Activated CD8-positive, alpha-beta T cell treated with anti-CD3 and anti-CD28 coated beads, Interleukin-2, amount 10 ng/mL, durations not matched to agents 7 days and 5 days (primary cell): ENCODE data around the gene PAFAH2. TPM values are rescaled to one million over a fixed set of nuclear protein-coding genes. Genes with fewer than 3 reads are reported as not detected.

Experiments
- ATAC-seq: fragments of 150-1000 bp; cut with Tn5 transposase; one replicate; pipeline ENCODE4 v1.10.0; 2021; ENCODE audit warnings: moderate library complexity
- CTCF ChIA-PET: fragments of 350-600 bp; sonication (Branson Sonifier 250); formaldehyde crosslinking; loops from one replicate; lab custom pipeline; 2021; ENCODE audit warnings: antibody characterized with exemption; lab: Charles Lee
- POLR2A ChIA-PET: fragments of 350-600 bp; sonication (Branson Sonifier 250); formaldehyde crosslinking; loops from one replicate; lab custom pipeline; 2021; ENCODE audit warnings: antibody characterized with exemption; lab: Charles Lee
- DNase-seq: peaks from one replicate; pipeline ENCODE4 v3.0.0-alpha.2; 2020
- H3K27ac Mint-ChIP-seq: one replicate; pipeline ENCODE4 v1.8.0; 2021; ENCODE audit warnings: mild to moderate bottlenecking, mixed read lengths
- H3K27me3 Mint-ChIP-seq: one replicate; pipeline ENCODE4 v1.8.0; 2021; ENCODE audit warnings: low read depth, mixed read lengths
- H3K36me3 Mint-ChIP-seq: one replicate; pipeline ENCODE4 v1.8.0; 2021; ENCODE audit warnings: low read depth, mixed read lengths
- H3K4me1 Mint-ChIP-seq: one replicate; pipeline ENCODE4 v1.8.0; 2021; ENCODE audit warnings: low read depth, mixed read lengths
- H3K4me3 Mint-ChIP-seq: one replicate; pipeline ENCODE4 v1.8.0; 2021; ENCODE audit warnings: mild to moderate bottlenecking, mixed read lengths
- H3K9me3 Mint-ChIP-seq: one replicate; pipeline ENCODE4 v1.8.0; 2022; ENCODE audit warnings: mixed read lengths; ENCODE audit not compliant: insufficient read depth
- total RNA-seq, 2 experiments: library from RNA; stranded (reverse); gene quantifications; one replicate each; pipeline ENCODE4 v1.2.3, GENCODE V29; 2021

Gene PAFAH2
- total RNA-seq, 2 experiments from 2014 or later, result 9.1 to 10.9 TPM

DNA sequence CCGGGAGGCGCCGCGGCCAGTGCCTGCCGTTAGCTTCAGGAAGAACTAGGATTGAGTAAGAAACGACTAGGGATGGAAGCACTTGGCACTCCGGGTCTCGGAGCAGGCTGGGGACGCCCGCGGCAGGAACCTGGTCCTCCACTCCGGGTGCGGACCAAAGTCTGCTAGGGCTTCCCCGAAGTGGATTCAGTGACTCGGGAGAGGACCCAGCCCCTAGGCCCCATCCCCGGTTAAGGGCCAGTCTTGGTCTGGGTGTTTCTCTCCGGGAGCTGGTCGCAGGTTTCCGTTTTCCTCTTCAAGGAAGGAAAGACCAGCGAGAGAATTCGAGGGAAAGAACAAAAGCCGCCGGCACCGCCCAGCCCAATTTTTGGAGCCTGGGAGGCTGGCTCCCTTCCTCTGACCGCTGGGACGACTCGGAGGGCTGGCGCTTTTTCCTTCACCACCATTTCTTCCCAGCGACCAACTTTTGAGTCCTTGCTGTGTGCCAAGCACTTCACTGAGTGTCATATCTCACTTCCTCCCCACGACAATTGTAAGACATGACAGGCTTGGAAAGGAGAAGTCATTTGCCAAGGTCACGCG, 74.8 kb downstream of the PAFAH2 start:
- peaks cover 36% of the 10 kb centered on the region for H3K4me1 Mint-ChIP-seq
- peaks cover 33% of the 10 kb centered on the region for H3K27me3 Mint-ChIP-seq
- ATAC-seq, result peak; percentile 60
- no peaks in the 10 kb centered on the region for H3K9me3 Mint-ChIP-seq
- peak overlapping the region; percentile 46 for H3K4me3 Mint-ChIP-seq
- H3K27ac Mint-ChIP-seq, result no peak overlapping the region
- H3K36me3 Mint-ChIP-seq, result no peaks in the 10 kb centered on the region
- no peak for DNase-seq
- ChIA-PET POLR2A (interaction anchor here (0.7 to 2.3 kb wide), 3 partner anchors 67 to 343 kb away, joined by 4 to 12 read pairs (median 5); no protein-coding TSS in a partner anchor), CTCF (interaction anchor here (0.8 to 4.4 kb wide), 5 partner anchors 18 to 181 kb away, joined by 3 to 26 read pairs (median 8); partner anchors contain the start of gene PAFAH2)

DNA sequence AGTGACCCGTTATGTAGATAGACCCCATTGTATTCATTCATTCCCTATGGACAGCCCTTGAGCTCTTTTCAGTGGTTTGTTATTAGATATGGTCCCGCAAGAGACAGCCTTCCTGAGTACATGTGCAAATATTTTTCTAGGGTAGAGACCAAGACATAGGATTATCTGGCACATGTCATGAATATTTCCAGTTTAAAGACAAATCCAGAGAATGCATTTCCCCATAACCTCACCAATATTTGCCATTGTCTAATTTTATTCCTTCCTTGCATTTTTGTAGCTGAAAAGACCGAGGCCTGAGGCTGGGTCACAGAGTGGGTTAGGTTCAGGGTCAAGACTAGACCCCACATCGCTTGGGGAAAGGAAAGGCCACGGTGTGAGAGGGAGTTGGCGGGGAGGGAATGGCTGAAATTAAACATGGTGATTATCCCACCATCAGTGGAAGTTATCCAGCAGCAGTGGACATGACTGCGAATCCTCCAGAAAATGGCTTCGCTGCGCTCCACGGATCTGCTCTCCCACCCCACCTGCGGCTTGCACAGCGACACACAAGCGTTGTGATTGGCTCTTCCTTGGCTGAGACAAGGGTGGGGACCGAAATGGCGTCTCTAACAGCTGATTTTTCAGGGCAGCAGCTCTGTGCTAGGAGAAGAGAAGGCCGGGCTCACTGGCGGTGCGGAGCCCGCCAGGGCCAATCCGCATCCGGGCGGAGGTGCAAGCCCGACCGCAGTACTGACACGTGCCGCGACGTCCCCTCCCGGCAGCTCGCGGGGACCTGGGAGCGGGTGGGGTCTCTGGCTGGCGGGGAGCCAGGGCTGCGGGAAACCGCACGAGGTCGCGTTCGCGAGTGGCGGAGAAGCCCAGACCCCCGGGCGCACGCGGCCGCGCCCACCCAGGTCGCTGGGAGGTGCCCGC, 75.5 kb downstream of the PAFAH2 start:
- DNase-seq (peak; percentile 69), ATAC-seq (peak; percentile 85)
- H3K36me3 Mint-ChIP-seq, result no peaks in the 10 kb centered on the region
- ChIA-PET POLR2A (interaction anchor here (0.8 to 2.3 kb wide), 3 partner anchors 8 to 75 kb away, joined by 3 to 12 read pairs (median 5); no protein-coding TSS in a partner anchor), CTCF (interaction anchor here (0.8 to 4.4 kb wide), 8 partner anchors 11 to 182 kb away, joined by 3 to 26 read pairs (median 6); partner anchors contain the start of gene PAFAH2)
- peak overlapping the region; percentile 41 for H3K27ac Mint-ChIP-seq
- H3K4me1 Mint-ChIP-seq, result peaks cover 41% of the 10 kb centered on the region
- H3K9me3 Mint-ChIP-seq, result no peaks in the 10 kb centered on the region
- H3K27me3 Mint-ChIP-seq, result peaks cover 33% of the 10 kb centered on the region
- peak overlapping the region; percentile 77 for H3K4me3 Mint-ChIP-seq

DNA sequence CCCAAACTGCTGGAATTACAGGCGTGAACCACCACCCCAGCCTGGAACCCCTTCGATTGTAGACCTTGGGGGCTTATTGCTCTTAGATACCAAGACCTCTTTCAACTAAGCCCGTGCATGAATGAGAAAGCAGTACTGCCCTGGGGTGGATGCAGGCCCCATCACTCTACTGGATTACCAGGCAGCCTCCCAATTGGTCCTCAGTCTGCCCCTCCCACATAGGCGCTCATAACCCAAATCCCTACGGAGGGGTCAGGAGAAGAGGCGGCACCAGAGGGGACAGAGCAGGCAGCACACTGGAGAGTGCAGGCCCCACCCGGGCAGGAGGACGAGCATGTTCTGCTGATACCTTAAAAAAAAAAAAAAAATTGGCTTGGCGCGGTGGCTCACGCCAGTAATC, 79.2 kb downstream of the PAFAH2 start:
- Mint-ChIP-seq H3K4me3 (no peak overlapping the region), H3K27ac (no peak overlapping the region), H3K27me3 (peaks cover 11% of the 10 kb centered on the region), H3K9me3 (no peaks in the 10 kb centered on the region), H3K4me1 (peaks cover 37% of the 10 kb centered on the region), H3K36me3 (no peaks in the 10 kb centered on the region)
- DNase-seq (no peak), ATAC-seq (no peak)
- POLR2A ChIA-PET, result no interaction called here
- CTCF ChIA-PET, result interaction anchor here (1.4 to 2.4 kb wide), 2 partner anchors 23 to 78 kb away, joined by 4 to 12 read pairs; no protein-coding TSS in a partner anchor

DNA sequence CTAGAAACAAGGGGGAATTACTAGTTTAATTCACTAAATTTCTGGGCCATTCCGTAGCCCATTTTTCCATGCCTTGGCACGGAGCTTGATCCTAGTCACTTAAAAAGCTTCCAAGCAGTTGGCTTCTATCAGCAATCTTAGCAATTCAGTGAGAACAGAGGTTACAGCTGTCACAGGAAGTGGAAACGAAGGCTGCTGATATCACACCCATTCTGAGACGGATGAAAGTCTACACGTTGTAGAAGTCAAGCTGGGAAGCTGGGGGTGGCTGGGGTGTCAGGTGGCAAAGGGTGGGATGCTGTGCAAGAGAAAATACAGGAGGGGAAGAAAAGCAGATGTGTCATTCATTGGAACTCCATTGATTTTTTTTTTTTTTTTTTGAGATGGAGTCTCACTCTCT, 79.9 kb downstream of the PAFAH2 start:
- Mint-ChIP-seq H3K4me1 (peaks cover 31% of the 10 kb centered on the region), H3K9me3 (no peaks in the 10 kb centered on the region), H3K27ac (peak overlapping the region; percentile 60), H3K27me3 (peaks cover 7% of the 10 kb centered on the region), H3K4me3 (no peak overlapping the region), H3K36me3 (no peaks in the 10 kb centered on the region)
- CTCF ChIA-PET, result interaction anchor here (0.8 to 2.4 kb wide), 4 partner anchors 22 to 79 kb away, joined by 3 to 12 read pairs (median 4); no protein-coding TSS in a partner anchor
- DNase-seq (peak; percentile 47), ATAC-seq (peak; percentile 28)
- POLR2A ChIA-PET, result interaction anchor here (0.8 to 1.4 kb wide), 2 partner anchors 11 to 71 kb away, joined by 3 read pairs; no protein-coding TSS in a partner anchor

DNA sequence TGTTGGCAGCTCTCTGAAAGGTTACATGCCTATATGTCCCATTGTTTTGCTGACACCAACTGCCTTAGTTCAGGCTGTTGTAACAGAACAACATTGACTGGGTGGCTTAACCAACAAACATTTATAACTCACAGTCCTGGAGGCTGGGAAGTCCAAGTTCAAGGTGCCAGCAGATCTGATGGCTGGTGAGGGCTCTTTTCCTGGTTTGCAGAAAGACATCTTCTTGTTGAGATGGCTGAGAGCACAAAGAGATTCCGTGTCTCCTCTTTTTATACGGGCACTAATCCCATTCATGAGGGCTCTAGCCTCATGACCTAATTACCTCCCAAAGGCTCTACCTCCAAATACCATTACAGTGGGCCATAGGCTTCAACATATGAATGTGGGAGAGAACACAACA, 81.4 kb downstream of the PAFAH2 start:
- Mint-ChIP-seq H3K27ac (no peak overlapping the region), H3K27me3 (peaks cover 2% of the 10 kb centered on the region), H3K9me3 (no peaks in the 10 kb centered on the region), H3K4me1 (peaks cover 19% of the 10 kb centered on the region), H3K36me3 (no peaks in the 10 kb centered on the region), H3K4me3 (no peak overlapping the region)
- DNase-seq (no peak), ATAC-seq (no peak)
- ChIA-PET CTCF (no interaction called here), POLR2A (interaction anchor here (0.6 kb wide), 1 partner anchor 669 kb away, joined by 3 read pairs; no protein-coding TSS in a partner anchor)

DNA sequence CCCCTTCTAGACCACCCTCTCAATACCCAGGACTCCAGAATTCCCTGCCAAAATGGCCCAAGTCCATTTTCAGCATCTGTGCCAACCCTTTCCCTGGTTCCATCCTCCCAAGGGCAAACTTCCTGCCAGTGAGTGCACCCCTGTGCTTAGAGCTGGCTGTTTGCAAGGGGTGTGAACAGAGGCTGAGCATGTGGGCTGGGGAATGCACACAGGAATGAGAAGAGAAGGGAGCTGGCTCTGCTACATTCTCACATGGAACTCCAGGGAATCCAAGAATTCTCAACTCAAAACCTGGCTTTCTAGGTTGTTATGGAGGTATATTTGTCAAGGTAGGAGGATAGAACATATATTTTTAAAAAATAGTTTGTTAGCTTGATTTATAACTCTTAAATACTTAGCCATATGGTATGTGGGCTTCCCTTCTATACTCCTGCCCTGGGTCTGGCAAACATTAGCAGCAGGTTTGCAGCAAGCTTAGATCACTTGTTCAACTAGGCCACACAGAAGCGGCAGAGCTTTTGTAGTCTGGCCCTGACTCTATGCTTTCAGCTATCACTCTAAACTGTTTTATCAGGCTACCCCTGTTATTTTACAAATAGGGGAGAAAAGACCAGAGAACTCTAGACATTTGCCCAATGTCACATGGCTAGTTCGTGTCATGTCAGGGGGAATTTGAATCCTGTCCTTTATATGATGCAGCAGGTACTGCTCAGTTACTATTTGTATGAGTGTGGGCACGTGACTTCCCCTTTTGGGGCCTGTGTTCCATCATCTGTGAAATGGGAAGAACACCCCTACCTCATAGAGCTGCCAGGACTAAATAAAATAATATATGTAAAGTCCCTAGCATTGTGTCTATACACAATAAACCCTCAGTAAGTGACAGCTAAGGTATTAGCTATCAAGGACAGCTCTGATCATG, 83.5 kb downstream of the PAFAH2 start:
- Mint-ChIP-seq H3K4me1 (peaks cover 9% of the 10 kb centered on the region), H3K27ac (no peak overlapping the region), H3K9me3 (no peaks in the 10 kb centered on the region), H3K27me3 (peaks cover 3% of the 10 kb centered on the region), H3K4me3 (no peak overlapping the region), H3K36me3 (no peaks in the 10 kb centered on the region)
- ChIA-PET POLR2A (interaction anchor here (0.9 to 1.3 kb wide), 2 partner anchors 8 to 9 kb away, joined by 3 to 5 read pairs; no protein-coding TSS in a partner anchor), CTCF (interaction anchor here (1.0 to 3.1 kb wide), 4 partner anchors 10 to 83 kb away, joined by 3 to 13 read pairs (median 6); partner anchors contain the start of gene PAFAH2)
- ATAC-seq, result no peak
- DNase-seq, result no peak

DNA sequence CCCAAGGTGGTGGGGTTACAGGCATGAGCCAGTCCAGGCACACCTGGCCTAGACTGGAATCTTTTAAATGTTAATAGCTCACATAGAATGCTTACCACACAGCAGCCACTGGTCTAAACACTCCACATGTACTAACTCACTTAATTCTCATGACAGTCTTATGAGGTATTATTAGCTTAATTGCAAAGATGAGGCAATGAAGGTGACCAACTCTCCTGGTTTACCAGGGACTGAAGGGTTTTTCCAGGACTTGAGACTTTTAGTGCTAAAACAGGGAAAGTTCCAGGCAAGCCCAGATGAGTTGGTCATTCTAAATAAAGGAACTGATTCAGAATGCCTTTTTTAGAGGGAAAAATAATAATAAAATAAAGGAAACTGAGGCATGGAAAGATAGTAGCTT, 84.7 kb downstream of the PAFAH2 start:
- no peak for DNase-seq
- Mint-ChIP-seq H3K9me3 (no peaks in the 10 kb centered on the region), H3K36me3 (no peaks in the 10 kb centered on the region), H3K4me3 (no peak overlapping the region), H3K27ac (no peak overlapping the region), H3K27me3 (peaks cover 10% of the 10 kb centered on the region), H3K4me1 (peaks cover 6% of the 10 kb centered on the region)
- ATAC-seq, result no peak
- POLR2A ChIA-PET, result no interaction called here
- CTCF ChIA-PET, result interaction anchor here (2.3 to 3.1 kb wide), 3 partner anchors 9 to 85 kb away, joined by 8 to 13 read pairs (median 11); partner anchors contain the start of gene PAFAH2

DNA sequence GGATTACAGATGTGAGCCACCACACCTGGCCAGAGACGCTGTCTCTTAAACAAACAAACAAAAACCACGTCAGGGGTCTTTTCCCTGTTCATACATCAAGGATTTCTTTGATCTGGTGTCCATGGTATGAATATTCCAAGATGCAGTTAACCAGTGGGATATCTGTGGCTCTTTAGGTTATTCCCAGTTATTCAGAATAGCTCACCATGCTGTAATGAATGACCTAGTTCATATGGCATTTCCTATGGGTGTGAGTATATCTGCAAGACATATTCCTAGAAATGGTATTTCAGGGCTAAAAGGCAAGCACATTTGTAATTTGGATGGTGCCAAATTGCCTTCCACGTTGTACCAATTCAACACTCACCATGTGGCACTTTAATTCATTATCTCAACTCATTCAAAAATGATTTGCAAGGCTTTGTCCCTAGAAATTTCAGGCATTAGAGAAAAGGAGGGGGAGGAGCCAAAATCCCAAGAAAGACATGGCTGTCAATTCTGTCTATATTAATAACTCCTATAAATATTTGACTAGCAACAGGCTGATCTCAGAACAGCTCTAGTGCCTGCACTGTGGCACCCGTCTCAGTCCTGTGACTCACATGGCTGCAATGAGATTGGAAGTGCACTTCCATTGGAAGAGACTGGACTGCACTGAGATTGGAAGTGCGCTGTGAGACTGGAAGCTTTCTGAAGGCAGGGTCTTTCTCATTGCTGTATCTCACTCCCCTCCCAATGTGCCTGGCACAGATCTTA, 85.6 kb downstream of the PAFAH2 start:
- H3K27me3 Mint-ChIP-seq, result peaks cover 19% of the 10 kb centered on the region
- H3K4me1 Mint-ChIP-seq, result no peaks in the 10 kb centered on the region
- H3K9me3 Mint-ChIP-seq, result no peaks in the 10 kb centered on the region
- no peaks in the 10 kb centered on the region for H3K36me3 Mint-ChIP-seq
- DNase-seq (no peak), ATAC-seq (no peak)
- ChIA-PET CTCF (interaction anchor here (1.3 to 3.1 kb wide), 3 partner anchors 10 to 86 kb away, joined by 3 to 13 read pairs (median 11); partner anchors contain the start of gene PAFAH2), POLR2A (interaction anchor here (0.7 kb wide), 1 partner anchor 36 kb away, joined by 3 read pairs; no protein-coding TSS in a partner anchor)
- H3K4me3 Mint-ChIP-seq, result no peak overlapping the region
- no peak overlapping the region for H3K27ac Mint-ChIP-seq

DNA sequence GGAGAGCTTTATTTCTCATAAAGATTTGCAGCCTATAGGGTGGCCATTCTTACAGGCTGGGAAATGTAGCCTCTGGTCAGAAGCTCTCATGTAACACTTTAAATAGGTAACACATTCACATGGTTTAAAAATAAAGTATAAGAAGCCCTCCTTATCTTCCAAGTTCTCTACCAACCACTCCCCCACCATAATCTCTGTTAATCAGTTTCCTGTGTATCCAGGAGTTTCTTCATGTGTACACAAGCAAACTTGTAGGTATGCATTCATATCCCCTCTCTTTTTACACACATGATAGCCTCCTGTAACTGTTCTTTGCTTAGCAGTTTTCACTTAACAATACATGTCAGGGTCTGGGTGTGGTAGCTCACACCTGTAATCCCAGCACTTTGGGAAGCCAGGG, 86.7 kb downstream of the PAFAH2 start:
- POLR2A ChIA-PET, result no interaction called here
- H3K9me3 Mint-ChIP-seq, result no peaks in the 10 kb centered on the region
- DNase-seq (no peak), ATAC-seq (no peak)
- CTCF ChIA-PET, result interaction anchor here (1.3 to 3.0 kb wide), 3 partner anchors 11 to 86 kb away, joined by 3 to 11 read pairs (median 8); partner anchors contain the start of gene PAFAH2
- no peak overlapping the region for H3K4me3 Mint-ChIP-seq
- no peaks in the 10 kb centered on the region for H3K36me3 Mint-ChIP-seq
- peaks cover 5% of the 10 kb centered on the region for H3K4me1 Mint-ChIP-seq
- H3K27me3 Mint-ChIP-seq, result peaks cover 23% of the 10 kb centered on the region
- no peak overlapping the region for H3K27ac Mint-ChIP-seq
